HL-60/S4 treated with phorbol 12-myristate 13-acetate at 8.2 ng/mL for 4 days and 3 days (cell line): Measurements from ENCODE around the gene BTBD2.

ENCODE experiments used
- in situ Hi-C: fragments of 300-500 bp; cut with MboI; formaldehyde crosslinking; loops from 2 replicates; pipeline ENCODE4 v1.15.0; 2022; ENCODE audit warnings: low sequenced_read_pairs

The BTBD2 gene

GRCh38 chr19:1944916-1945561 is 70.5 kb downstream of the BTBD2 start:
- in situ Hi-C loops = no loop called here

- in situ Hi-C loops = no loop called here
Observed at GRCh38 chr19:1944088-1944915, 71.2 kb downstream of the BTBD2 start.

- in situ Hi-C loops = no loop called here
Observed at GRCh38 chr19:1943661-1944087, 71.8 kb downstream of the BTBD2 start.

- in situ Hi-C loops = no loop called here
Observed at GRCh38 chr19:1942934-1943555, 72.5 kb downstream of the BTBD2 start.

DNA sequence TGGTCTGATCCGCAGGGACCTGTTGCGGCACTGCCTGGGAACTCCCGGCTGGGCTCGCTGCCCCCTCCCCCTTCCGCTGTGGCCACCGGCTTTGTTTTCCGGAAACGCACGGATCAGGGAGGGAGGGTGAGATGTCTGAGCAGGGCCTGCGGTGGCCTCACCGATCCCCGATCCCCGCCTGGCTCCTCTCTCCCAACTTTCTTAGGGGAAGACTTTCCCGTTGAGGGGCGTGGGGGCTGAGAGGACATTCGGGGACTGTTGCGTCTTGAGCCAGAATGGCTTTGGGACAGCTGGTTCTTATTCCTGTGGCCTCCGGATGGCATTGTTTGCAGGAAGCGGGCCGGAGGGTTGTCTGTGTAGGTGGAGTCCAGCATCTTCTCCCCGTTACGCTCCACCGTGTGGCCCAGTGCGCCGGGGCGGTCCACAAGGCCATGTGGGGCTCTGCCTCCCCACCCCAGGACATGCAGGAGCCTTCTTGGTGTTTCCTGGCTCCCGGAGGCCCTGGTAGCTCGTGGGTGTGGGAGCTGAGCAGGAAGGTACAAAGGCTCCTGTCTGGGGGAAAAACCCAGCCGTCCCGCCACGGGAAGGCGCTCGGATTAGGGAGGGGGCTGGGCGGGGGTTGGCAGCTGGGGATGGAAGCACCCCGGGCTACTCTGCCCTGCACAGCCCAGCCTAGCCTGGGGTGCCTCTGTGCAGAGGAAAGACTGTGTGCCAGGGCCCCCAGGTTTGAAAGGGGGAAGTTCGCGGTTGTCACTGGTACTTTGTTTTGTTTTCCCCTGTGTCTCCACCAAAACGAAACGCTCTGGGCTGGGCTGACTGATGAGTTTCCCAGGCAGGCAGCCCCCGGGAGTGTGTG is 73.2 kb downstream of the BTBD2 start:
- in situ Hi-C loops = no loop called here

- in situ Hi-C loops = no loop called here
Observed at GRCh38 chr19:1941146-1942077, 74.1 kb downstream of the BTBD2 start, which contains the start of gene CSNK1G2. CSNK1G2 (plus strand) TSS chr19:1941172; CDS start chr19:1969773, 28,601 bp downstream.

- in situ Hi-C loops = no loop called here
Observed at GRCh38 chr19:1938071-1938470, 77.4 kb downstream of the BTBD2 start.

- in situ Hi-C loops = no loop called here
Observed at GRCh38 chr19:1936916-1937610, 78.5 kb downstream of the BTBD2 start.

DNA sequence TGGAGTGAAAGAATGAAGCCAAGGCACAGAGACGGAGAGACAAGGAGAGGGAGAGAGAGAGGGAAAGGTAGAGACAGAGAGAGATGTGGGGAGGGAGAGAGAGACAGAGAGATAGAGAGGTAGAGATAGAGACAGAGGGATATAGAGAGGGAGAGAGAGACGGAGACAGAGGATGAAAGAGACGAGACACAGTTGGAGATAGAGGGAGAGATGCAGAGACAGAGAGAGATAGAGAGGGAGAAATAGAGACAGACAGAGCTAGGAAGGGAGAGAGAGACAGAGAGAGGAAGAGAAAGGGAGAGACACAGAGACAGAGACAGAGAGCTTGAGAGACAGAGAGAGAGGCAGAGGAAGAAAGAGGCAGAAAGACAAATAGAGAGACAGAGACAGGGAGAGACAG is 79.1 kb downstream of the BTBD2 start:
- in situ Hi-C loops = no loop called here

GRCh38 chr19:1935484-1936208 is 79.9 kb downstream of the BTBD2 start:
- in situ Hi-C loops = no loop called here
